ENCODE measurements around the gene C9orf57. TPM values are rescaled to one million over a fixed set of nuclear protein-coding genes. Genes with fewer than 3 reads are reported as not detected.
"Not testable (repeated sequence)": the region's sequence is repeated elsewhere in the genome, so short reads cannot be mapped to it uniquely, and the experiment has no call there.

The C9orf57 gene
- polyA plus RNA-seq, 1 donor from 2014 or later, result not detected

DNA sequence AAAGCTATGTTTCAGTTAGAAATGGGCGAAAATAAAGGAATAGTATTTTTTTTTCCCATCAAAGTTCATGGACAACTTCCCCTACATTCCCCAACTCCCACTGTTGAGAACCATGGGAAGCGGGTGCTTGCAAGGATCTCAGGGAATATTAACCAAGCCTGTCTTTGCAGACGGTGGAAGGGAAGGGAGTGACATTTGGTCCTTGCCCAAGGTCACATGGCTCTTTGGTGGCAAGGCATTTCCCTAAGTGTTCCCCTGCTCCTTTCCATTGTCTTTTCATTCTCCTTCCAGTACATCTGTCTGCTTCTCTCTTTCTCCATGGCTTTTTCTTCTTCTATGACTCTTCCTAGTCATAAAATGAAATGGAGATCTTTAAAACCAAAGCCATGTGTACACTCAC is 19.0 kb downstream of the C9orf57 start:
- Mint-ChIP-seq H3K4me1 (peaks cover 4 to 9% (median 4%) of the 10 kb centered on the region in 3 donors), H3K4me3 (no peak overlapping the region), H3K9me3 (no peaks in the 10 kb centered on the region), H3K27ac (no peak overlapping the region), H3K27me3 (peaks cover 5% of the 10 kb centered on the region), H3K36me3 (no peaks in the 10 kb centered on the region)

DNA sequence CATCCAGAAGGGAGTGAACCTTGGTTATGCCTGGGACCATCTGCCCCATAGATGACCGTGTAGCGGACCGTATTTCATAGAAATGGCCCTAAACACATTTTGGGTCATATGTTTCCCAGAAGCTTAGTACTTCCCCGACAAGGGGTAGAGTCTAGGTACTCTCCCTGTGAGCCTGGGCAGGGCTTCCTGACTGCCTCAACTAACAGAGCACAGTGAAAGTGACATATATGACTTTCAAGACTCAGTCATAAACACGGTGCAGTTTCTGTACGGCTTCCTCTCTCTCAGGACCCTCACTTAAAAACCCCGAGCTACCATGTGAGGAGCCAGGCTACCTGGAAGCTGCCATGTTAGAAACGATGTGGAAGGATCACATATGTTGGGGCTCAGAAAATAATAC is 20.9 kb downstream of the C9orf57 start:
- H3K36me3 Mint-ChIP-seq, result no peaks in the 10 kb centered on the region
- H3K27ac Mint-ChIP-seq, result no peak overlapping the region
- H3K4me1 Mint-ChIP-seq, result peaks cover 4 to 9% (median 4%) of the 10 kb centered on the region in 3 donors
- peaks cover 7% of the 10 kb centered on the region for H3K27me3 Mint-ChIP-seq
- no peak overlapping the region for H3K4me3 Mint-ChIP-seq
- H3K9me3 Mint-ChIP-seq, result no peaks in the 10 kb centered on the region

- H3K4me1 Mint-ChIP-seq, result peaks cover 4 to 9% (median 4%) of the 10 kb centered on the region in 3 donors
- H3K4me3 Mint-ChIP-seq, result peak overlapping the region in 2 of 4 donors; percentile 40 to 47
- no peaks in the 10 kb centered on the region for H3K9me3 Mint-ChIP-seq
- H3K27me3 Mint-ChIP-seq, result peaks cover 7% of the 10 kb centered on the region
- no peak overlapping the region for H3K27ac Mint-ChIP-seq
- H3K36me3 Mint-ChIP-seq, result no peaks in the 10 kb centered on the region
These were observed 21.5 kb downstream of the C9orf57 start for GRCh38 chr9:72038890-72039410.

GRCh38 chr9:72038408-72038807 is 22.0 kb downstream of the C9orf57 start:
- Mint-ChIP-seq H3K9me3 (no peaks in the 10 kb centered on the region), H3K36me3 (no peaks in the 10 kb centered on the region), H3K27me3 (peaks cover 7% of the 10 kb centered on the region), H3K4me3 (no peak overlapping the region), H3K27ac (peak overlapping the region in 1 of 3 donors; percentile 23), H3K4me1 (peaks cover 4 to 9% (median 4%) of the 10 kb centered on the region in 3 donors)

DNA sequence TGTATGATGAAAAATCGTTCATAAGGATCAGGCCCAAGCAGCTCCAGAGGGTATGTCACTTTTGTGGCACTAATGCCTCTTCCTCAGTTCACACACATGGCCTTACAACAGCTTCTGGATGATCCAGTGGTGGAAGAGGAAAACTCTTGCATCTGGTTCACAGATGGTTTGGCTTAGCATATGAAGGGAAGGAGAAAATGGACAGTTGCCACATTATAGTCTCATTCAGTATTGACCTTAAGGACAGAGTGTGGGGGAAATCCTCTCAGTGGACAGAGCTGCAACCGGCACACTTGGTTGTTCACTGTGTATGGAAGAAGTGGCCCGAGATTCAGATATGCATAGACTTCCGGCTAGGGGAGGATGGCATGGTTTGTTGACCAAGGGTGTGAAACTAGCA is 22.8 kb downstream of the C9orf57 start:
- peaks cover 4 to 8% (median 4%) of the 10 kb centered on the region in 3 donors for H3K4me1 Mint-ChIP-seq
- H3K36me3 Mint-ChIP-seq, result no peaks in the 10 kb centered on the region
- H3K27me3 Mint-ChIP-seq, result peaks cover 7% of the 10 kb centered on the region
- no peaks in the 10 kb centered on the region for H3K9me3 Mint-ChIP-seq
- no peak overlapping the region for H3K4me3 Mint-ChIP-seq
- no peak overlapping the region for H3K27ac Mint-ChIP-seq

DNA sequence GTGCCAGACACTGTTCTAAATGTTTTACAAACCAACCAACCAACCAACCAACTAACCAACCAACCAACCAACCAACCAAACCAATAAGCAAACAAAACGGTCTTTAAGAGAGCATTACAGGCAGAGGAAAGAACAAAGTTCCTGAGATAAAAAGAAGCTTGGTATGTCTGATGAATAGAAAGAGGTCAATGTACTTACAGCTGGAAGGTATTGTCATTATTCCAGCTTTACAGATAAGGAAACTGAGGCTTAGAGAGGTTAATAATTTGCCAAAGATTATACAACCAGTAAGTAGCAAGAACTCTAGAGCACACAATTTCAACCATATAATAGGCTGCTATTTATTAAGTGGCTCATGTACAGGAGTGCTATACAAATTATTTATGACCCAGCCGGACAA is 29.6 kb downstream of the C9orf57 start:
- H3K36me3 Mint-ChIP-seq, result peaks cover 3% of the 10 kb centered on the region
- H3K4me3 Mint-ChIP-seq, result no peak overlapping the region
- H3K9me3 Mint-ChIP-seq, result no peaks in the 10 kb centered on the region
- no peak overlapping the region for H3K27ac Mint-ChIP-seq
- H3K27me3 Mint-ChIP-seq, result peaks cover 8% of the 10 kb centered on the region
- no peaks in the 10 kb centered on the region for H3K4me1 Mint-ChIP-seq

DNA sequence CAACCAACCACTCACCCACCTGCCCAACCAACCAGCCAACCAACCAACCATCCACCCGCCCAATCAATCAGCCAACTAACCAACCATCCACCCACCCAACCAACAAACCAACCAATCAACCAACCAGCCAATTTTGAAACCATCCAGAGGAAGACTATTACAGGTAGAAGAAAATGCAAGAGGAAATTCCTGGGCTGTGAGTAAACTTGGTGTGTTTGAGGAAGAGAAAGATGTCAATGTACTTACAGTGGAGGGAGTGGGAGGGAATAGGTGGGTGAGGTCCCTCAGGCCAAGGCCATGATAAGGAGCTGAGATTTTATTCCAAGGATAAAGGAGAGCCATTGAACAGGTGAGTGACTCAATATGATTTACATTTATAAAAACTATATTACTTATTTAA is 30.4 kb downstream of the C9orf57 start:
- Mint-ChIP-seq H3K4me1 (peaks cover 0 to under 1% (median 0%) of the 10 kb centered on the region in 3 donors), H3K27ac (peak overlapping the region in 1 of 3 donors; percentile 33), H3K36me3 (peaks cover 3% of the 10 kb centered on the region), H3K27me3 (peaks cover 6% of the 10 kb centered on the region), H3K4me3 (no peak overlapping the region), H3K9me3 (no peaks in the 10 kb centered on the region)

GRCh38 chr9:72025906-72026305 is 34.5 kb downstream of the C9orf57 start:
- Mint-ChIP-seq H3K4me3 (no peak overlapping the region), H3K36me3 (peaks cover 3% of the 10 kb centered on the region), H3K27me3 (no peaks in the 10 kb centered on the region), H3K4me1 (peaks cover 0 to 2% (median 0%) of the 10 kb centered on the region in 3 donors), H3K9me3 (no peaks in the 10 kb centered on the region), H3K27ac (no peak overlapping the region)

GRCh38 chr9:72023596-72023995 is 36.8 kb downstream of the C9orf57 start:
- no peaks in the 10 kb centered on the region for H3K27me3 Mint-ChIP-seq
- peaks cover 3% of the 10 kb centered on the region for H3K36me3 Mint-ChIP-seq
- no peak overlapping the region for H3K27ac Mint-ChIP-seq
- H3K9me3 Mint-ChIP-seq, result no peaks in the 10 kb centered on the region
- H3K4me1 Mint-ChIP-seq, result peaks cover 0 to 2% (median 0%) of the 10 kb centered on the region in 3 donors
- H3K4me3 Mint-ChIP-seq, result no peak overlapping the region

DNA sequence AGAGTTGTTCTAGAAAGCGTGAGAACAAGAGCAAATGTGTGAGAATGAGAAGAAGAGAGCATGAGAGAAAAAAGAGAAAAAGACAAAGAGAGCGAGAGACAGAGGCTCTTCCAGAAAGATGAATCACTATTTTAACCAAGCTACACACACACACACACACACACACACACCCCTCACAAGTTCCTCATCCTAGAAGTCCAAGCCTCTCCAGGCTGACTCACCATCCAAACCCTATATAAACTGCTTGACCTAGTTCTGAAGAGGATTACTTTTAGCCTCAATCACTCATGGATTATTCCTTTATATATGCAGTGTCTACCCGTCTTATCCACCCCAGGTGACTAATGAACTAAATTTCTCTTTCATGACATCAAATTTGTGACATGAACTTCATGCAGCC is 37.6 kb downstream of the C9orf57 start:
- Mint-ChIP-seq H3K27ac (no peak overlapping the region), H3K27me3 (peaks cover under 1% of the 10 kb centered on the region), H3K9me3 (no peaks in the 10 kb centered on the region), H3K4me1 (peaks cover 0 to 2% (median 0%) of the 10 kb centered on the region in 3 donors), H3K36me3 (peaks cover 4% of the 10 kb centered on the region), H3K4me3 (no peak overlapping the region)

DNA sequence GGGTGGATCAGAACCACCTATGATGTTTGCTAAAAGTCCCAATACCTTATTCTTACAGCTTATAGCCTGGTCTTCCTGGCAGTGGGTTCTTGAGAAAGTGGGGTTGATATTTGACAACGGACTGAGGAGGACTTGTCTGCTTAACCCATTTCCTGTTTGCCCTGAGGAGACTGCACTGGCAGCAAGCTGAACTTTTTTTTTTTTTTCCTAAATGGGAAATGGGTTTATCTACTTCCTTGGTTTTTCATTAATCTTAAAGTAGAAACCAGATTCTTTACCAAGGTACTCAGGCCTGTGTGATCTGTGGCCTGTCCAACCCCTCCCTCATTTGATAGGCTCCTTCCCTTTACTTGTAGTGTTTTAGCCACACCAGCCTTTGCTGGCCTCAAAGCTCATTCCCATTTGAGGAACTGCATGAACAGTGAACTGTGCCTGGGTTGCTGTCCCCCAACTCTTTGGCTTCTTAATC is 47.1 kb downstream of the C9orf57 start:
- H3K4me3 Mint-ChIP-seq, result no peak overlapping the region
- no peaks in the 10 kb centered on the region for H3K9me3 Mint-ChIP-seq
- H3K4me1 Mint-ChIP-seq, result no peaks in the 10 kb centered on the region
- H3K27ac Mint-ChIP-seq, result no peak overlapping the region
- H3K27me3 Mint-ChIP-seq, result peaks cover 3% of the 10 kb centered on the region
- H3K36me3 Mint-ChIP-seq, result peaks cover 1% of the 10 kb centered on the region

GRCh38 chr9:72012646-72013045 is 47.8 kb downstream of the C9orf57 start:
- Mint-ChIP-seq H3K4me1 (no peaks in the 10 kb centered on the region), H3K27ac (no peak overlapping the region), H3K9me3 (peaks cover 0 to 2% (median 0%) of the 10 kb centered on the region in 3 donors), H3K27me3 (peaks cover 2% of the 10 kb centered on the region), H3K4me3 (no peak overlapping the region), H3K36me3 (no peaks in the 10 kb centered on the region)

DNA sequence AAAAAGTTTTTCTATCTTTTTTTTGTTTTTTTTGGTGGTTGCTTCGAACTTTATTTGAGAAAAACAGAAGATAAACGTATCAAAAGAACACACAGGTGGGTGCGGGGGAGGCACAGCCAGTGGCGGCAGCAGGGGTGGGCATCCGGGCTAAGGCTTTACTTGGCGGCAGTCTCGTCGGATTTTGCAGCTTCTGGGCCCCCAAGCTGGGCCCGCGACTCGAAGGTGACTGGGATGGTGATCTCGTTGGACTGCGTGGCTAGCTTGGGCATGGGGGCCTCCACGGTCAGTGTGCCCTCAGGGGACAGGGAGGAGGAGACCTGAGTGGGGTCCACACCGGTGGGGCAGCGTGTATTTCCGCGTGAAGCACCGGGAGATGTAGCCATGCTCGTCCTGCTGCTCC is 52.7 kb downstream of the C9orf57 start:
- not testable (repeated sequence) for H3K27me3 Mint-ChIP-seq, H3K9me3 Mint-ChIP-seq, H3K27ac Mint-ChIP-seq, H3K4me3 Mint-ChIP-seq, H3K36me3 Mint-ChIP-seq, H3K4me1 Mint-ChIP-seq

- Mint-ChIP-seq H3K36me3 (no peaks in the 10 kb centered on the region), H3K27me3 (no peaks in the 10 kb centered on the region), H3K9me3 (peaks cover 0 to 2% (median 0%) of the 10 kb centered on the region in 3 donors)
These were observed 53.9 kb downstream of the C9orf57 start for GRCh38 chr9:72006501-72006900.

GRCh38 chr9:72005451-72005850 is 55.0 kb downstream of the C9orf57 start:
- no peaks in the 10 kb centered on the region for H3K4me1 Mint-ChIP-seq
- no peak overlapping the region for H3K27ac Mint-ChIP-seq
- no peak overlapping the region for H3K4me3 Mint-ChIP-seq
- no peaks in the 10 kb centered on the region for H3K36me3 Mint-ChIP-seq
- H3K9me3 Mint-ChIP-seq, result peaks cover 0 to 2% (median 0%) of the 10 kb centered on the region in 3 donors
- H3K27me3 Mint-ChIP-seq, result no peaks in the 10 kb centered on the region

More at GRCh38 chr9:72006501-72006900, 53.9 kb downstream of the C9orf57 start:
- Mint-ChIP-seq H3K4me3 (no peak overlapping the region), H3K27ac (no peak overlapping the region), H3K4me1 (no peaks in the 10 kb centered on the region)

Data from IgD-negative memory B cell (primary cell).